Posterior cingulate gyrus (tissue), 11 donors: ENCODE results near the gene SS18.
A peak's percentile ranks its signal among the peaks of the same experiment; 100 is the strongest.
"Not testable (repeated sequence)": the region's sequence is repeated elsewhere in the genome, so short reads cannot be mapped to it uniquely, and the experiment has no call there.

Source experiments
- DNase-seq, 10 donors: peaks; one replicate each; pipeline versions ENCODE4 v3.0.0 to v3.0.0-alpha.2; 2020 to 2021; ENCODE audit warnings: mixed read lengths in 3 of 10
- intact Hi-C: fragments of 100-400 bp; cut with DNase I; formaldehyde crosslinking; loops from one replicate; pipeline ENCODE4 v1.15.1; 2023

SS18 gene

GRCh38 chr18:26090130-26091046, at the start of gene SS18:
Gene SS18 (minus strand): TSS chr18:26090613. CDS start chr18:26090569, 44 bp downstream.
- intact Hi-C loops: loop anchor here (2.0 to 5.0 kb wide), 2 partner anchors 136 to 738 kb away; partner anchors contain the start of genes TAF4B and ZNF521
- peak; percentile 83 to 98 (median 90) for DNase-seq

- no peak for DNase-seq
- intact Hi-C loops: no loop called here
Observed at GRCh38 chr18:26135548-26135947, 45.1 kb upstream of the SS18 start.

- intact Hi-C loops: no loop called here
Observed at GRCh38 chr18:26134107-26134506, 43.7 kb upstream of the SS18 start.

GRCh38 chr18:26133652-26134051, 43.2 kb upstream of the SS18 start, which contains the start of gene PSMA8:
Gene PSMA8 (plus strand): TSS chr18:26133869. CDS start chr18:26133966, 97 bp downstream.
- intact Hi-C loops: no loop called here
- DNase-seq: peak in 2 of 10 donors; percentile 6 to 72

More at GRCh38 chr18:26134107-26134506, 43.7 kb upstream of the SS18 start:
- DNase-seq: no peak

GRCh38 chr18:26128192-26128591, 37.8 kb upstream of the SS18 start:
- intact Hi-C loops, DNase-seq: not testable (repeated sequence)

DNA sequence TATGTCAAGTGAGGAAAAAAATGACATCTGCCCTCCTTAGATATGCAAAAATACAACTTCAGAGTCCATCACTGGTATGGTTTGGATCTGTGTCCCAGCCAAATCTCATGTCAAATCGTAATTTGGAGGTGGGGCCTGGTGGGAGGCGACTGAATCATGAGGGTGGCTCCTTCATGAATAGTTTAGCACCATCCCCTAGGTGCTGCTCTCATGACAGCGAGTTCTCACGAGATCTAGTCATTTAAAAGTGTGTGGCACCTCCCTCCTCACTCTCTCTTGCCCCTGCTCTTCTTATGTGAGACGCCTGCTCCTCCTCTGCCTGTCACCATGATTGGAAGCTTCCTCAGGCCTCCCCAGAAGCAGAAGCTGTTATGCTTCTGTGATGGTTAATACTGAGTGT, 37.4 kb upstream of the SS18 start:
- DNase-seq: no peak
- intact Hi-C loops: no loop called here

DNA sequence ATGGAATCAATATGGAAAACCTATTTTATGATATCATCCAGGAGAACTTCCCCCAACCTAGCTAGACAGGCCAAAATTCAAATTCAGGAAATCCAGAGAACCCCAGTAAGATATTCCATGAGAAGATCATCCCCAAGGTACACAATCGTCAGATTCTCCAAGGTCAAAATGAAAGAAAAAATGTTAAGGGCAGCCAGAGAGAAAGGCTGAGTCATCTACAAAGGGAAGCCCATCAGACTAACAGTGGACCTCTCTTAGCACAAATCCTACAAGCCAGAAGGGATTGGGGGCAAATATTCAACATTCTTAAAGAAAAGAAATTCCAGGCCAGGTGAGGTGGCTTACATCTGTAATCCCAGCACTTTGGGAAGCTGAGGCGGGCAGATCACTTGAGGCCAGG, 31.6 kb upstream of the SS18 start:
- intact Hi-C loops, DNase-seq: not testable (repeated sequence)

DNA sequence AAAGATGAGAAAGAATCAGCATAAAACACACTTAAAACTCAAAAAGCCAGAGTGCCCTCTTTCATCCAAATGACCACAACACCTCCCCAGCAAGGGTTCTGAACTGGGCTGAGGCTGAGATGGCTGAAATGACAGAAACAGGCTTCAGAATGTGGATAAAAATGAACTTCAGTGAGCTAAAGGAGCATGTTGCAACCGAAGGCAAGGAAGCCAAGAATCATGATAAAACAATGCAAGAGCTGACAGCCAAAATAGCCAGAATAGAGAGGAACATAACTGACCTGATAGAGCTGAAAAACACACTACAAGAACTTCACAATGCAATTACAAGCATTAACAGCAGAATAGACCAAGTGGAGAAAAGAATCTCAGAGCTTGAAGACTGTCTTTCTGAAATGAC, 31.1 kb upstream of the SS18 start:
- intact Hi-C loops: no loop called here
- DNase-seq: no peak

- DNase-seq: no peak
- intact Hi-C loops: no loop called here
Observed at GRCh38 chr18:26119246-26119645, 28.8 kb upstream of the SS18 start.

DNA sequence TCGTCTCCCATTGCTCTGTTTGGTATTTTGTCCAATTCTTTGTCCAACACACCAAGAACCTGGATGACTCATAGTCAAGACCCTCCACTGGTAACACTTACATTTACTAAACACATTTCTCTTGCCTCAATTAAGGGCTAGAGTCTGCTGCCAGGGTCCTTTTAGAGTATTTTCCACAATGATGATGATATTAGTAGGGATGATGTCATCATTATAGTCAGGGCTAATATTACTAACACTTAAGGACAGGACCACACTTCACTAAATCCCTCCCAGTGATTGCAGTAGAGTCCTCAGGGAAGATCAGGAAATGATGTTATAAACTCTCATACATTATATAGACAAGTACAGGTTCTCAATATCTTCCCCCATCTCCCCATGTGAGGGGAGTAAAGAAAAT, 13.6 kb upstream of the SS18 start:
- intact Hi-C loops: no loop called here

GRCh38 chr18:26103579-26103978, 13.2 kb upstream of the SS18 start:
- intact Hi-C loops: no loop called here
- no peak for DNase-seq

More for the DNA sequence above, 13.6 kb upstream of the SS18 start:
- DNase-seq: no peak

DNA sequence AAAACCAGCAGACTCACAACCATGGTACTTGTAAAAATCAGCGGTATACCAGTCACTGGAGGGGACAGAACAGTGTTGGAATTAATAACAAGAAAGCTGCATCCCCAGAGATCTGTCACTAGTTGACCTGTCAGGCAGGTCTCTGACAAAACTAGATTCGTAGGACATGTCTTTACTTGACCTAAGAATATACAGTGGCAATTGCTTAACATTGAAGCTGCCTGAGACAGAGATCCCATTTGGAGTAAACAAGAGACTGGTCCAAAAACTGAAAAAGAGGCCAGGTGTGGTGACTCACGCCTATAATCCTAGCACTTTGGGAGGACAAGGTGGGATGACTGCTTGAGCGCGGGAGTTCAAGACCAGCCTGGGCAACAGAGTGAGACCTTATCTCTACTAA, 7.2 kb upstream of the SS18 start:
- intact Hi-C loops: no loop called here
- DNase-seq: no peak

- DNase-seq: no peak
- intact Hi-C loops: no loop called here
Observed at GRCh38 chr18:26096852-26097251, 6.4 kb upstream of the SS18 start.

DNA sequence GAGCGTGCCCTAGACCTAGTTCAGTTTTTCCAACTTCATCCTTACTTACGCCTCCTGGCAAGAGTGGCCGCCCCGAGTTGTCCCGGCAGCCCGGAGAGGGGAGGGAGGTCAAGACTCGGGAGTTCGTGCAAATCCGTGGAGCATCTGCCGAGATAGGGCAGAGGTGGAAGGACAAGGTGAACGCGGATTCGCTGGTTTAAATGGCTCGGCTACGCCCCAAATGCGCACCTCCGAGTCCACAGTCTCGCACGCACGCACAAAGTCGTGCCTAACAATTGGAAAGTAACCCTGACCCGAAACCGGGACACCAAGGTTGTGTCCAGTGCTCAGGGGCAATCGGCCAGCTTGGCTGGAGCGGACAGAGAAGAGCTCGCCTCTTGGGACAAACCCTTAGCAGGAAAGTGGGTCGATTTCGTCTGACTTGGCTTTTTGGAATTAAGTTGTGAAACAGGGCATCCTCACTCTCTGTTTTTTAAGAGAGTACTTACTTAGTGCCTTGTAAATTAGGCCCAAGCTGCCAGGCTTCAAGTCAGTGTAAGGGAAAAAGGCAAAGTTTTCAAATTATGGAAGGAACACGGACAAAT, 726 bp upstream of the SS18 start:
- DNase-seq: peak in 1 of 10 donors; percentile 40
- intact Hi-C loops: loop anchor here (2.0 to 5.0 kb wide), 2 partner anchors 136 to 739 kb away; partner anchors contain the start of genes TAF4B and ZNF521

DNA sequence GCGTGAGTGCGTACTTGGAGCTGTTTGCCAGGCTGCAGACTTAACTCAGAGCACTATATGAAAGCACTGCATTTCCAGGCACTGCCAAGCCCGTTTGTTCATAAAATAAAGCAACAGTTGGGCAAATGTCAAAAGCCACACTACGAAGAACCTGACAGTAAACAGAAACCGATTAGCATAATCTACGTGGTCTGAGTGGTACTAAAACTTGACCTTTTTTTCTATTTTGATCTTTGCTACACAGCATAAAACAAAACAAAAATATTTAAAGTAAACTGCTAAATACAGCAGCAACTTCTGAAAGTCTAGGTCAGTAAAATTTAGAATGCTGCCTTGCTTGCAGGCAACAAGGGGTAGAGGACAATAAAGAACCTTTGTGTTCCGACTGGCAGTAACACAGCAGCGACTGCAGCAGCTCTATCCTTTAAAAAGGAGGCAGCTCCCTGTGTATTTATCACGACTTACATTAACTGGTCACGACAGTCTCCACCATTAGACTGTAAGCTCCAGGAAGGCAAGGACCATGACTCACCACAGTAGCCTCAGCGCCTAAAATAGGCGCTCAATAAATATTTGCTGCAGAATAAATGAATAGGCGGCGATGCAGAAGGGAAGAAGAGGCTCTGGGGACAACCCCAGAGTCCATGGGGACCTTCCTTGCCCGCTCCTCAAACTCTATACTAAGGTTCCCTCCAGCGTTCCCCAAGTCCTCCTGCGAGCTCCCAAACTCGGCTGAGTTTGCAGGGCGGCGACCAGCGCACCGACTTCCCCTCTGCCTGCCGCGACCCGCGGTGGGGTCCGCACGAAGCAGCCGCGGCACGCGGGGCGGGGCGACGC, 902 bp downstream of the SS18 start:
- peak in 5 of 10 donors; percentile 6 to 86 (median 22) for DNase-seq
- intact Hi-C loops: loop anchor here (2.0 to 5.0 kb wide), 2 partner anchors 137 to 737 kb away; partner anchors contain the start of genes TAF4B and ZNF521

- intact Hi-C loops: no loop called here
- no peak for DNase-seq
Observed at GRCh38 chr18:26088487-26088886, 1.9 kb downstream of the SS18 start.

DNA sequence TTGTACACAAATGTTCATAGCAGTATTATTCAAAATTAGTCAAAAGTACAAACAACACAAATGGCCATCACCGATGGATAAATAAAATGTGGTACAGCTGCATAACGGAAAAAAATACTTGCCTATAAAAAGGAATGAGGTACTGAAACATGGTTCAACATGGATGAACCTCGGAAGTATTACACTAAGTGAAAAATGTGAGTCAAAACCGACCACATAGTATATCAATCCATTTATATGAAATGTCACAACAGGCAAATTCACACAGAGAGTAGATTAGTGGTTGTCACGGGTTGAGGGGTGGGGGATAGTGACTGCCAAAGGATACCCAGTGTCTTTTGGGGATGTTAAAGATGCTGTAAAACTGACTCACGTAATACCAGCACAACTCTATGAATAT, 3.5 kb downstream of the SS18 start:
- no peak for DNase-seq
- intact Hi-C loops: no loop called here

DNA sequence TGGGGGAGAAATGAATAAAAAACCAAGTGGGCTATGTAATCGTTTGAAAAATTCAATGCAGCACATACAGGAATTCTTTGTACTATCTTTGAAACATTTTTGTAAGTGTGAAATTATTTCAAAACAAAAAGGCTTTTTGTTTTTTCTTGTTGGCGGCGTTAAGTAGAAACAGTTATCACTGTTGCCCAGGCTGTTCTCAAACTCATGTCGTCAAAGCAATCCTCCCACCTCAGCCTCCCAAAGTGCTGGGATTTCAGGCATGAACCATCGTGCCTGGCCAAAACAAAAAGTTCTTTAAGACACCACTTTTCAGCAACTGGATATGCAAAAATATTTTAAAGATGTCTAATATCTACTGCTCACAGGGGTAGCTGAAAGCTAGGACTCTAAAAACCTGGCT, 5.4 kb downstream of the SS18 start:
- intact Hi-C loops: no loop called here
- DNase-seq: no peak

GRCh38 chr18:26083099-26083498, 7.3 kb downstream of the SS18 start:
- DNase-seq: no peak
- intact Hi-C loops: no loop called here

GRCh38 chr18:26082475-26082874, 7.9 kb downstream of the SS18 start:
- intact Hi-C loops: no loop called here
- DNase-seq: no peak

GRCh38 chr18:26074246-26074645, 16.2 kb downstream of the SS18 start:
- intact Hi-C loops: no loop called here

More at GRCh38 chr18:26074246-26074645, 16.2 kb downstream of the SS18 start:
- DNase-seq: no peak
